Measurements from ENCODE around the gene ZC3H12D.
"Not testable (repeated sequence)": the region's sequence is repeated elsewhere in the genome, so short reads cannot be mapped to it uniquely, and the experiment has no call there.

The ZC3H12D gene

GRCh38 chr6:149467265-149467664, 17.5 kb downstream of the ZC3H12D start:
- H3K79me2 ChIP-seq (ENCODE audit: insufficient read depth, low read depth), result no peaks in the 10 kb centered on the region
- no peak overlapping the region for H3K4me2 ChIP-seq
- H3K27ac ChIP-seq, result no peak overlapping the region
- H3K36me3 ChIP-seq (ENCODE audit: insufficient read depth), result no peaks in the 10 kb centered on the region
- peaks cover 15% of the 10 kb centered on the region for H3K4me1 ChIP-seq (ENCODE audit: low read depth, poor library complexity, severe bottlenecking)
- no peak overlapping the region for H3K9ac ChIP-seq
- no peaks in the 10 kb centered on the region for H4K20me1 ChIP-seq (ENCODE audit: insufficient read depth)
- no peak overlapping the region for H2AFZ ChIP-seq (ENCODE audit: low read depth)
- no peak overlapping the region for H3K4me3 ChIP-seq (IDR thresholded peaks at IDR 0.05; ENCODE audit: insufficient read depth, low read depth, low read length)
- H3K27me3 ChIP-seq (ENCODE audit: insufficient read depth, low read depth), result peaks cover 41% of the 10 kb centered on the region
- no peak for TF ChIP-seq CTCF (conservative IDR thresholded peaks at IDR 0.05; ENCODE audit: low read depth, low read length)

GRCh38 chr6:149464411-149464810, 20.4 kb downstream of the ZC3H12D start:
- H2AFZ ChIP-seq (ENCODE audit: low read depth), result no peak overlapping the region
- H3K36me3 ChIP-seq (ENCODE audit: insufficient read depth), result no peaks in the 10 kb centered on the region
- no peaks in the 10 kb centered on the region for H4K20me1 ChIP-seq (ENCODE audit: insufficient read depth)
- no peaks in the 10 kb centered on the region for H3K79me2 ChIP-seq (ENCODE audit: insufficient read depth, low read depth)
- H3K27ac ChIP-seq, result no peak overlapping the region
- H3K9ac ChIP-seq, result no peak overlapping the region
- no peaks in the 10 kb centered on the region for H3K4me1 ChIP-seq (ENCODE audit: low read depth, poor library complexity, severe bottlenecking)
- no peak for TF ChIP-seq CTCF (conservative IDR thresholded peaks at IDR 0.05; ENCODE audit: low read depth, low read length)
- H3K4me3 ChIP-seq (IDR thresholded peaks at IDR 0.05; ENCODE audit: insufficient read depth, low read depth, low read length), result no peak overlapping the region
- H3K4me2 ChIP-seq, result no peak overlapping the region
- H3K27me3 ChIP-seq (ENCODE audit: insufficient read depth, low read depth), result peaks cover 21% of the 10 kb centered on the region

DNA sequence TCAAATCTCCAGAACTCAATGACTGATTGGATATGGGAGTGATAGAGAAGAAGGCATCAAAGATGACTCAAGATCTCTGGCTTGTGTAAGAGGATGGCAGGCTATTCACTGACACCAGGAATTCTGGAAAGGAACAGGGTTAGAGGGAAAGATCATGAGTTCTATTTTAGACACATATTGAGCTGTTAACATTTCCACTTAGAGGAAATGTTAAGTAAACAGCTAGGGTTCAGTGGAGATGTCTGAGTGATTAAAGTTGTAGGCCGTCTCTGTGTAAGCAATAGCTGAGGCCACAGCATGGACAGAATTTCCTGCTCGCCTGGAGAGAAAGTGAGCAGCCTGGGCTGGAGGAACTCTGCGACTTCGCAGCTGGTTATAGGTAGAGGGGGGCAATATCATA, 21.0 kb downstream of the ZC3H12D start:
- Histone ChIP-seq H3K36me3 (ENCODE audit: insufficient read depth) (no peaks in the 10 kb centered on the region), H3K27ac (no peak overlapping the region), H2AFZ (ENCODE audit: low read depth) (no peak overlapping the region), H3K27me3 (ENCODE audit: insufficient read depth, low read depth) (peaks cover 16% of the 10 kb centered on the region; the same call in 1 of the 2 replicates), H3K4me3 (IDR thresholded peaks at IDR 0.05; ENCODE audit: insufficient read depth, low read depth, low read length) (no peak overlapping the region), H3K79me2 (ENCODE audit: insufficient read depth, low read depth) (no peaks in the 10 kb centered on the region), H3K4me1 (ENCODE audit: low read depth, poor library complexity, severe bottlenecking) (no peaks in the 10 kb centered on the region), H3K4me2 (no peak overlapping the region), H3K9ac (no peak overlapping the region), H4K20me1 (ENCODE audit: insufficient read depth) (no peaks in the 10 kb centered on the region)
- TF ChIP-seq CTCF (conservative IDR thresholded peaks at IDR 0.05; ENCODE audit: low read depth, low read length), result no peak

- H4K20me1 ChIP-seq (ENCODE audit: insufficient read depth); H3K4me3 ChIP-seq (IDR thresholded peaks at IDR 0.05; ENCODE audit: insufficient read depth, low read depth, low read length); H2AFZ ChIP-seq (ENCODE audit: low read depth); H3K36me3 ChIP-seq (ENCODE audit: insufficient read depth); H3K9ac ChIP-seq; H3K79me2 ChIP-seq (ENCODE audit: insufficient read depth, low read depth); H3K4me2 ChIP-seq; H3K27me3 ChIP-seq (ENCODE audit: insufficient read depth, low read depth); H3K4me1 ChIP-seq (ENCODE audit: low read depth, poor library complexity, severe bottlenecking); H3K27ac ChIP-seq: not testable (repeated sequence)
Measured at GRCh38 chr6:149462712-149463111, 22.1 kb downstream of the ZC3H12D start.

- no peak for TF ChIP-seq CTCF (conservative IDR thresholded peaks at IDR 0.05; ENCODE audit: low read depth, low read length)
- Histone ChIP-seq H3K36me3 (ENCODE audit: insufficient read depth) (no peaks in the 10 kb centered on the region), H3K27ac (no peak overlapping the region), H3K4me3 (IDR thresholded peaks at IDR 0.05; ENCODE audit: insufficient read depth, low read depth, low read length) (no peak overlapping the region), H3K9ac (no peak overlapping the region), H2AFZ (ENCODE audit: low read depth) (no peak overlapping the region), H3K27me3 (ENCODE audit: insufficient read depth, low read depth) (no peaks in the 10 kb centered on the region), H3K4me2 (no peak overlapping the region), H4K20me1 (ENCODE audit: insufficient read depth) (no peaks in the 10 kb centered on the region), H3K4me1 (ENCODE audit: low read depth, poor library complexity, severe bottlenecking) (no peaks in the 10 kb centered on the region), H3K79me2 (ENCODE audit: insufficient read depth, low read depth) (no peaks in the 10 kb centered on the region)
Measured at GRCh38 chr6:149461670-149462069, 23.1 kb downstream of the ZC3H12D start.

DNA sequence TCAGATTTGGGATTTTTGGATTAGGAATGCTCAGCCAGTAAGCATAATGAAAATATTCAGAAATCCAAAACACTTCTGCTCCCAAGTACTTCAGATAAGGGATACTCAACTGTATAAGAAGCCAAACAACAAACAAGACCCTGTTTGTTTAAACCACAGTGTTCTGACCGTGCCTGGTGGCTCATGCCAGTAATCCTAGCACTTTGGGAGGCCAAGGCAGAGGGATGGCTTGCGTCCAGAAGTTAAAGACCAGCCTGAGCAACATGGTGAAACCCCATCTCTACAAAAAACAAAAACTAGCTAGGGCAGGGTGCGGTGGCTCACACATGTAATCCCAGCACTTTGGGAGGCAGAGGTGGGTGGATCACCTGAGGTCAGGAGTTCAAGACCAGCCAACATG, 24.6 kb downstream of the ZC3H12D start:
- H3K4me1 ChIP-seq (ENCODE audit: low read depth, poor library complexity, severe bottlenecking); H3K27me3 ChIP-seq (ENCODE audit: insufficient read depth, low read depth); H3K9ac ChIP-seq; H3K79me2 ChIP-seq (ENCODE audit: insufficient read depth, low read depth); H3K4me2 ChIP-seq; H3K4me3 ChIP-seq (IDR thresholded peaks at IDR 0.05; ENCODE audit: insufficient read depth, low read depth, low read length); H3K36me3 ChIP-seq (ENCODE audit: insufficient read depth); H3K27ac ChIP-seq; H2AFZ ChIP-seq (ENCODE audit: low read depth); H4K20me1 ChIP-seq (ENCODE audit: insufficient read depth): not testable (repeated sequence)

All from KMS-11 (cell line).